Muscle layer of duodenum (tissue), 2 donors: ENCODE measurements around the gene LRP6.

Experiments used
- H3K27ac ChIP-seq: one replicate; pipeline ENCODE4 v1.7.0; 2013; ENCODE audit warnings: mild to moderate bottlenecking, low read length
- H3K27me3 ChIP-seq: one replicate; pipeline ENCODE4 v1.7.0; 2013; ENCODE audit warnings: low read depth, mild to moderate bottlenecking, control low read depth, low read length
- H3K36me3 ChIP-seq, 2 donors: one replicate each; pipeline ENCODE4 v1.7.0; 2013; ENCODE audit warnings: low read length in 2 of 2, control low read depth in 1 of 2, mild to moderate bottlenecking in 1 of 2; ENCODE audit not compliant: insufficient read depth in 2 of 2, control insufficient read depth in 1 of 2
- H3K4me1 ChIP-seq, 2 donors: one replicate each; pipeline ENCODE4 v1.7.0; 2013; ENCODE audit warnings: low read length in 2 of 2, mild to moderate bottlenecking in 2 of 2, control low read depth in 1 of 2, moderate library complexity in 1 of 2; ENCODE audit not compliant: insufficient read depth in 2 of 2, control insufficient read depth in 1 of 2
- H3K4me3 ChIP-seq, 2 donors: one replicate each; pipeline ENCODE4 v1.7.0; 2013; ENCODE audit warnings: low read length in 2 of 2, low read depth in 1 of 2, mild to moderate bottlenecking in 1 of 2
- H3K9me3 ChIP-seq, 2 donors: one replicate each; pipeline ENCODE4 v1.7.0; 2013; ENCODE audit warnings: low read length in 2 of 2, control low read depth in 1 of 2, mild to moderate bottlenecking in 1 of 2; ENCODE audit not compliant: control insufficient read depth in 1 of 2
- donor health status: healthy.

The LRP6 gene

GRCh38 chr12:12212769-12213168, 54.1 kb downstream of the LRP6 start:
- H3K36me3 ChIP-seq: no peaks in the 10 kb centered on the region

GRCh38 chr12:12210983-12211382, 55.9 kb downstream of the LRP6 start:
- H3K36me3 ChIP-seq: no peaks in the 10 kb centered on the region
- H3K4me3 ChIP-seq: no peak overlapping the region
- no peaks in the 10 kb centered on the region for H3K27me3 ChIP-seq
- H3K27ac ChIP-seq: no peak overlapping the region
- no peaks in the 10 kb centered on the region for H3K9me3 ChIP-seq
- H3K4me1 ChIP-seq: peaks cover 0 to 17% of the 10 kb centered on the region in 2 donors

More at GRCh38 chr12:12212769-12213168, 54.1 kb downstream of the LRP6 start:
- H3K9me3 ChIP-seq: no peaks in the 10 kb centered on the region
- H3K27me3 ChIP-seq: no peaks in the 10 kb centered on the region
- no peak overlapping the region for H3K4me3 ChIP-seq
- peaks cover 0 to 21% of the 10 kb centered on the region in 2 donors for H3K4me1 ChIP-seq
- H3K27ac ChIP-seq: no peak overlapping the region

- H3K36me3 ChIP-seq: no peaks in the 10 kb centered on the region
- no peaks in the 10 kb centered on the region for H3K27me3 ChIP-seq
- H3K4me1 ChIP-seq: peaks cover 0 to 16% of the 10 kb centered on the region in 2 donors
- no peak overlapping the region for H3K27ac ChIP-seq
- no peaks in the 10 kb centered on the region for H3K9me3 ChIP-seq
- no peak overlapping the region for H3K4me3 ChIP-seq
These were observed 56.4 kb downstream of the LRP6 start for GRCh38 chr12:12210416-12210815.

- Histone ChIP-seq H3K4me3 (no peak overlapping the region), H3K9me3 (no peaks in the 10 kb centered on the region), H3K36me3 (no peaks in the 10 kb centered on the region), H3K4me1 (peaks cover 0 to 9% of the 10 kb centered on the region in 2 donors), H3K27ac (no peak overlapping the region), H3K27me3 (no peaks in the 10 kb centered on the region)
These were observed 57.2 kb downstream of the LRP6 start for GRCh38 chr12:12209675-12210074.

GRCh38 chr12:12209043-12209442, 57.8 kb downstream of the LRP6 start:
- H3K27me3 ChIP-seq: no peaks in the 10 kb centered on the region
- no peaks in the 10 kb centered on the region for H3K36me3 ChIP-seq
- peaks cover 0 to 9% of the 10 kb centered on the region in 2 donors for H3K4me1 ChIP-seq
- no peaks in the 10 kb centered on the region for H3K9me3 ChIP-seq
- no peak overlapping the region for H3K4me3 ChIP-seq
- H3K27ac ChIP-seq: no peak overlapping the region

GRCh38 chr12:12207746-12208145, 59.1 kb downstream of the LRP6 start:
- Histone ChIP-seq H3K27me3 (no peaks in the 10 kb centered on the region), H3K4me1 (peaks cover 2 to 4% of the 10 kb centered on the region in 2 donors), H3K36me3 (no peaks in the 10 kb centered on the region), H3K27ac (no peak overlapping the region), H3K9me3 (no peaks in the 10 kb centered on the region), H3K4me3 (no peak overlapping the region)

- H3K4me3 ChIP-seq: no peak overlapping the region
- H3K27ac ChIP-seq: no peak overlapping the region
- no peaks in the 10 kb centered on the region for H3K27me3 ChIP-seq
- no peaks in the 10 kb centered on the region for H3K9me3 ChIP-seq
- H3K4me1 ChIP-seq: peaks cover 4 to 5% of the 10 kb centered on the region in 2 donors
- no peaks in the 10 kb centered on the region for H3K36me3 ChIP-seq
These were observed 60.0 kb downstream of the LRP6 start for GRCh38 chr12:12206776-12207388.

- H3K9me3 ChIP-seq: no peaks in the 10 kb centered on the region
- no peaks in the 10 kb centered on the region for H3K27me3 ChIP-seq
- peaks cover 0 to 5% of the 10 kb centered on the region in 2 donors for H3K4me1 ChIP-seq
- no peak overlapping the region for H3K4me3 ChIP-seq
- no peak overlapping the region for H3K27ac ChIP-seq
- peaks cover 0 to 6% of the 10 kb centered on the region in 2 donors for H3K36me3 ChIP-seq
These were observed 64.1 kb downstream of the LRP6 start for GRCh38 chr12:12202747-12203146.

- Histone ChIP-seq H3K4me1 (peaks cover 0 to 5% of the 10 kb centered on the region in 2 donors), H3K27ac (no peak overlapping the region), H3K36me3 (peaks cover 0 to 6% of the 10 kb centered on the region in 2 donors), H3K4me3 (no peak overlapping the region), H3K9me3 (no peaks in the 10 kb centered on the region), H3K27me3 (no peaks in the 10 kb centered on the region)
These were observed 64.7 kb downstream of the LRP6 start for GRCh38 chr12:12202105-12202504.

GRCh38 chr12:12201274-12201758, 65.5 kb downstream of the LRP6 start:
- Histone ChIP-seq H3K4me1 (peaks cover 0 to 5% of the 10 kb centered on the region in 2 donors), H3K36me3 (peaks cover 0 to 6% of the 10 kb centered on the region in 2 donors), H3K27me3 (no peaks in the 10 kb centered on the region), H3K4me3 (no peak overlapping the region), H3K9me3 (no peaks in the 10 kb centered on the region), H3K27ac (no peak overlapping the region)

GRCh38 chr12:12200363-12200762, 66.5 kb downstream of the LRP6 start:
- no peaks in the 10 kb centered on the region for H3K27me3 ChIP-seq
- H3K4me3 ChIP-seq: no peak overlapping the region
- no peak overlapping the region for H3K27ac ChIP-seq
- H3K4me1 ChIP-seq: peaks cover 0 to 5% of the 10 kb centered on the region in 2 donors
- H3K36me3 ChIP-seq: peaks cover 0 to 6% of the 10 kb centered on the region in 2 donors
- H3K9me3 ChIP-seq: no peaks in the 10 kb centered on the region

- H3K27me3 ChIP-seq: no peaks in the 10 kb centered on the region
- peaks cover 0 to 5% of the 10 kb centered on the region in 2 donors for H3K4me1 ChIP-seq
- H3K36me3 ChIP-seq: peaks cover 0 to 9% of the 10 kb centered on the region in 2 donors
- H3K27ac ChIP-seq: no peak overlapping the region
- no peaks in the 10 kb centered on the region for H3K9me3 ChIP-seq
- no peak overlapping the region for H3K4me3 ChIP-seq
These were observed 68.7 kb downstream of the LRP6 start for GRCh38 chr12:12198124-12198523.
